Kidney epithelial cell (primary cell): ENCODE data around the gene NFATC2. TPM values are rescaled to one million over a fixed set of nuclear protein-coding genes. Genes with fewer than 3 reads are reported as not detected.

ENCODE experiments used
- DNase-seq: peaks from one replicate; pipeline ENCODE4 v3.0.0-alpha.2; 2010; ENCODE audit warnings: low read depth
- H3K27me3 ChIP-seq: 2 replicates; pipeline ENCODE4 v1.6.0; 2011; ENCODE audit warnings: low read length; ENCODE audit not compliant: control insufficient read depth, insufficient read depth
- H3K36me3 ChIP-seq: 2 replicates; pipeline ENCODE4 v1.5.1; 2011; ENCODE audit warnings: low read length; ENCODE audit not compliant: control insufficient read depth, insufficient read depth
- H3K4me3 ChIP-seq: 2 replicates; pipeline ENCODE4 v1.5.1; 2011; ENCODE audit warnings: low read depth, mild to moderate bottlenecking, control low read depth, low read length
- total RNA-seq: library from RNA; depleted of rRNA; stranded (reverse); fragments of >200 nt; gene quantifications from 2 replicates; pipeline ENCODE4 v1.2.3, GENCODE V29; 2015
- TF ChIP-seq, protein P1 (sequence below): IDR thresholded peaks from 2 replicates; pipeline ENCODE4 v1.5.1; 2011; ENCODE audit warnings: mild to moderate bottlenecking, moderate library complexity, low read length, control low read depth, inconsistent platforms; ENCODE audit not compliant: insufficient read depth, poor library complexity, severe bottlenecking

NFATC2 gene
- total RNA-seq, 1 donor from 2014 or later, result 2.9 TPM

DNA sequence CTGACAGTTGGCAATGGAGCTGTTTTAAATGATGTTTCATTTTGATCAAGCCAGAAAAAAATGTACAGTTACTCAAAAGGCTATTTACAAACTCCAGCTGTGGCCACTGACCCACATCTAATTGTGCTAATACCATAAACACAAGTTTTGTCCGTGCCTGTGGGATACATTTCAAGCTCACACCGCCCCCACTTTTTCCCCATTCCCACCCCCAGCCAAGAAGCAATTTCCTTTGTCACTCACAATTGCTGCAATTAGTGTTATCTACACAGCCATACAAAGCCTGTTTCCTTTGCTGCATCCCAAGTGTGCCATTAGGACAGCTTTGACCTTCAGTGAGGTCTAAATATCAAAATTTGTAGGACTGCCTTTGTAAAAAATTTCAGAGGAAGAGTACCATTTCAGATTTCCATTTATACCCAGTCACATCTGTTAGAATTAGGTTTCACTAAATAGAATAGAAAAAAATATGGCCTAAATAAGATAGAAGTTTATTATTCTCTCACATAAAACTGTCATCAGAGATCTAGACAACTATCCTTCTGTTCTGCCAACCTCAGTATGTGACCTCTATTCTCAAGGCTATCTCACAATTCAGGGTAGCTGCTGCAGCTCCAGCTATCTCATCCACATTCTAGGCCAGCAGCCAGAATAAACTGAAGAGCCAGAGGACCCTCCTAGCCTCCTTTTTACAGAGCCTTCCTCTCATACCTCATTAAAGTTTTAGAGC is 202.6 kb downstream of the NFATC2 start:
- no peaks in the 10 kb centered on the region for H3K36me3 ChIP-seq
- H3K27me3 ChIP-seq, result no peaks in the 10 kb centered on the region
- TF ChIP-seq, protein P1, sequence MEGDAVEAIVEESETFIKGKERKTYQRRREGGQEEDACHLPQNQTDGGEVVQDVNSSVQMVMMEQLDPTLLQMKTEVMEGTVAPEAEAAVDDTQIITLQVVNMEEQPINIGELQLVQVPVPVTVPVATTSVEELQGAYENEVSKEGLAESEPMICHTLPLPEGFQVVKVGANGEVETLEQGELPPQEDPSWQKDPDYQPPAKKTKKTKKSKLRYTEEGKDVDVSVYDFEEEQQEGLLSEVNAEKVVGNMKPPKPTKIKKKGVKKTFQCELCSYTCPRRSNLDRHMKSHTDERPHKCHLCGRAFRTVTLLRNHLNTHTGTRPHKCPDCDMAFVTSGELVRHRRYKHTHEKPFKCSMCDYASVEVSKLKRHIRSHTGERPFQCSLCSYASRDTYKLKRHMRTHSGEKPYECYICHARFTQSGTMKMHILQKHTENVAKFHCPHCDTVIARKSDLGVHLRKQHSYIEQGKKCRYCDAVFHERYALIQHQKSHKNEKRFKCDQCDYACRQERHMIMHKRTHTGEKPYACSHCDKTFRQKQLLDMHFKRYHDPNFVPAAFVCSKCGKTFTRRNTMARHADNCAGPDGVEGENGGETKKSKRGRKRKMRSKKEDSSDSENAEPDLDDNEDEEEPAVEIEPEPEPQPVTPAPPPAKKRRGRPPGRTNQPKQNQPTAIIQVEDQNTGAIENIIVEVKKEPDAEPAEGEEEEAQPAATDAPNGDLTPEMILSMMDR, result no peak
- DNase-seq, result no peak
- no peak overlapping the region for H3K4me3 ChIP-seq

DNA sequence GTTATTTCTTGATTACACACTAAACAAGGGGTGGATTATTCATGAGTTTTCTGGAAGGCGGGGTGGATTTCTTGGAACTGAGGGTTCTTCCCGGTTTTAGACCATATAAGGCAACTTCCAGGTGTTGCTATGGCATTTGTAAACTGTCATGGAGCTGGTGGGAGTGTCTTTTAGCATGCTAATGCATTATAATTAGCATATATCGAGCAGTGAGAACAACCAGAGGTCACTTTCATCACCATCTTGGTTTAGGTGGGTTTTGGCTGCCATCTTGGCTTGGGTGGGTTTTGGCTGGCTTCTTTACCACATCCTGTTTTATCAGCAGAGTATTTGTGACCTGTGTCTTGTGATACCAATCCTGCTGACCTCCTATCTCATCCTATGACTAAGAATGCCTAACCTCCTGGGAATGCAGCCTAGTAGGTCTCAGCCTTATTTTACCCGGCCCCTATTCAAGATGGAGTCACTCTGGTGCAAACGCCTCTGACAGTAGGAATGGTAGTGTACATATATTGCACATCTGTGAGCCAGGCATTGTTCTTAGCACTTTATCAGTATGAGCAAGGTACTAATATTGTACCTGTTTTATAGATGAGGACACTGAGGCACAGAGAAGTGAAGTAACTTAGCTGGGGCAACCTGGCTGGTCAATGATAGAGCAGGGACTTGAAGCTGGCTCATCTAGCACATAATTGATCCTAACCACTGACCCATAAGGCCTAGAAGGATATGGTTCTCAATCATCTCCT is 203.7 kb downstream of the NFATC2 start:
- DNase-seq, result no peak
- no peaks in the 10 kb centered on the region for H3K36me3 ChIP-seq
- TF ChIP-seq, protein P1, result no peak

DNA sequence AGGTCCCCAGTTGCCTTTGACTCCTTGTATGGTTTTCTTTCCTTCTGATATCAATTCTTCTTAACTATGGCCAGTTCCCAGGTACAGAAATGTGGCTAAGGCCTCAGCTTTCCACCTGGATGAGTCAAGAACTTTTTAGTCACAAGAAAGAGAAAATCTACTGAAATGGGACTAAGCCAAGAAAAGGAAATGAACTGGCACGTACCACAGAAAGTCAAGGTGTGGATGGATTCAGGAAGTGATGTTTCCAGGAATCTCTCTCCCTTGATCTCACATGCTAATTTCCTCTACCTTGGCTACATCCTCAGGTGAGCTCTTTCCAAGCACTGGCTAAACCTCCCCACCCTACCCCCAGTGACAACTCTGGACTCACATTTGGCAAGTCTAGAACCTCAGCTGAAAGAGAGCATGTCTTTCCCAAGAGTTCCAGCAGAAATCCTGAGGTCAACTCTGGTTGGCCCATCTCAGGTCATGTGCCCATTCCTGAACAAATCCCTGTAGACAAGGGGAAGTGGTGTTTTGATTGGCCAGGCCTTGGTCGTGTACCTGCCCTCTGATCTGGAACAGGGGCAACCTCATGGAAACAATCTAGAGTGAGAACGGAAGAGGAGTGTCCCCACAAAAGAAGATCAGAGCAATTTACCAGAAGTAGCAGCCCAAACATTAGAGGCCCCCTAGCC is 205.3 kb downstream of the NFATC2 start:
- no peak for DNase-seq
- TF ChIP-seq, protein P1, result no peak
- H3K27me3 ChIP-seq, result no peaks in the 10 kb centered on the region
- no peak overlapping the region for H3K4me3 ChIP-seq
- H3K36me3 ChIP-seq, result no peaks in the 10 kb centered on the region

More for the DNA sequence above, 203.7 kb downstream of the NFATC2 start:
- H3K4me3 ChIP-seq, result no peak overlapping the region
- H3K27me3 ChIP-seq, result no peaks in the 10 kb centered on the region

Other genes starting within 250 kb of the NFATC2 start
- 37.6 and 37.9 TPM in 2 replicates for gene ATP9A, start 225.7 kb upstream of the NFATC2 start, total RNA-seq